ENCODE measurements around the gene LRCH4. TPM values are rescaled to one million over a fixed set of nuclear protein-coding genes. Genes with fewer than 3 reads are reported as not detected.

LRCH4 gene
- total and polyA plus RNA-seq, 2 donors = 44.0 to 423 TPM

GRCh38 chr7:100602889-100603725 is 17.2 kb upstream of the LRCH4 start:
- Histone ChIP-seq H3K4me1 (ENCODE audit: control insufficient read depth in 2 of 2, insufficient read depth in 2 of 2, low read length in 2 of 2) (peaks cover 11 to 31% of the 10 kb centered on the region in 2 donors), H3K36me3 (ENCODE audit: control insufficient read depth in 2 of 2, insufficient read depth in 2 of 2, low read length in 1 of 2) (no peaks in the 10 kb centered on the region), H3K27ac (ENCODE audit: low read depth in 1 of 2, low read length in 1 of 2) (peak overlapping the region; percentile 26 to 74), H3K4me3 (ENCODE audit: low read length in 2 of 2) (peak overlapping the region in 1 of 2 donors; percentile 54), H3K9me3 (ENCODE audit: control insufficient read depth in 2 of 2, insufficient read depth in 1 of 2, low read length in 1 of 2) (peaks cover 0 to 7% of the 10 kb centered on the region in 2 donors), H3K27me3 (ENCODE audit: control insufficient read depth in 2 of 2, insufficient read depth in 1 of 2, low read length in 1 of 2) (peaks cover 27 to 59% of the 10 kb centered on the region in 2 donors)
- DNase-seq (ENCODE audit: low read depth in 6 of 9, low spot score in 9 of 9) = no peak
- 89% methylated on average over 21 of the region's 21 CpGs for WGBS

- Histone ChIP-seq H3K27ac (ENCODE audit: low read depth in 1 of 2, low read length in 1 of 2) (no peak overlapping the region), H3K4me1 (ENCODE audit: control insufficient read depth in 2 of 2, insufficient read depth in 2 of 2, low read length in 2 of 2) (peaks cover 11 to 28% of the 10 kb centered on the region in 2 donors), H3K36me3 (ENCODE audit: control insufficient read depth in 2 of 2, insufficient read depth in 2 of 2, low read length in 1 of 2) (no peaks in the 10 kb centered on the region), H3K27me3 (ENCODE audit: control insufficient read depth in 2 of 2, insufficient read depth in 1 of 2, low read length in 1 of 2) (peaks cover 14 to 35% of the 10 kb centered on the region in 2 donors), H3K4me3 (ENCODE audit: low read length in 2 of 2) (no peak overlapping the region), H3K9me3 (ENCODE audit: control insufficient read depth in 2 of 2, insufficient read depth in 1 of 2, low read length in 1 of 2) (peaks cover 0 to 4% of the 10 kb centered on the region in 2 donors)
- DNase-seq (ENCODE audit: low read depth in 6 of 9, low spot score in 9 of 9) = no peak
- WGBS = 96% methylated on average over 9 of the region's 9 CpGs
Observed at GRCh38 chr7:100600730-100601038, 14.8 kb upstream of the LRCH4 start.

- Histone ChIP-seq H3K4me1 (ENCODE audit: control insufficient read depth in 2 of 2, insufficient read depth in 2 of 2, low read length in 2 of 2) (peaks cover 9 to 23% of the 10 kb centered on the region in 2 donors), H3K27ac (ENCODE audit: low read depth in 1 of 2, low read length in 1 of 2) (no peak overlapping the region), H3K36me3 (ENCODE audit: control insufficient read depth in 2 of 2, insufficient read depth in 2 of 2, low read length in 1 of 2) (no peaks in the 10 kb centered on the region), H3K27me3 (ENCODE audit: control insufficient read depth in 2 of 2, insufficient read depth in 1 of 2, low read length in 1 of 2) (peaks cover 8 to 29% of the 10 kb centered on the region in 2 donors), H3K9me3 (ENCODE audit: control insufficient read depth in 2 of 2, insufficient read depth in 1 of 2, low read length in 1 of 2) (peaks cover 0 to 4% of the 10 kb centered on the region in 2 donors), H3K4me3 (ENCODE audit: low read length in 2 of 2) (no peak overlapping the region)
- WGBS = 91% methylated on average over 18 of the region's 18 CpGs
- DNase-seq (ENCODE audit: low read depth in 6 of 9, low spot score in 9 of 9) = no peak
Observed at GRCh38 chr7:100599911-100600729, 14.2 kb upstream of the LRCH4 start.

GRCh38 chr7:100598425-100598824 is 12.5 kb upstream of the LRCH4 start:
- no peak for DNase-seq (ENCODE audit: low read depth in 6 of 9, low spot score in 9 of 9)
- no peaks in the 10 kb centered on the region for H3K9me3 ChIP-seq (ENCODE audit: control insufficient read depth in 2 of 2, insufficient read depth in 1 of 2, low read length in 1 of 2)
- H3K4me3 ChIP-seq (ENCODE audit: low read length in 2 of 2) = no peak overlapping the region
- no peaks in the 10 kb centered on the region for H3K36me3 ChIP-seq (ENCODE audit: control insufficient read depth in 2 of 2, insufficient read depth in 2 of 2, low read length in 1 of 2)
- peaks cover 0 to 7% of the 10 kb centered on the region in 2 donors for H3K4me1 ChIP-seq (ENCODE audit: control insufficient read depth in 2 of 2, insufficient read depth in 2 of 2, low read length in 2 of 2)
- no peak overlapping the region for H3K27ac ChIP-seq (ENCODE audit: low read depth in 1 of 2, low read length in 1 of 2)
- peaks cover 0 to 14% of the 10 kb centered on the region in 2 donors for H3K27me3 ChIP-seq (ENCODE audit: control insufficient read depth in 2 of 2, insufficient read depth in 1 of 2, low read length in 1 of 2)
- 91% methylated on average over 4 of the region's 4 CpGs for WGBS

GRCh38 chr7:100595188-100595587 is 9.3 kb upstream of the LRCH4 start:
- WGBS = 98% methylated on average over 7 of the region's 7 CpGs
- Histone ChIP-seq H3K4me3 (ENCODE audit: low read length in 2 of 2) (no peak overlapping the region), H3K9me3 (ENCODE audit: control insufficient read depth in 2 of 2, insufficient read depth in 1 of 2, low read length in 1 of 2) (no peaks in the 10 kb centered on the region), H3K27ac (ENCODE audit: low read depth in 1 of 2, low read length in 1 of 2) (no peak overlapping the region), H3K27me3 (ENCODE audit: control insufficient read depth in 2 of 2, insufficient read depth in 1 of 2, low read length in 1 of 2) (peaks cover 3 to 16% of the 10 kb centered on the region in 2 donors), H3K36me3 (ENCODE audit: control insufficient read depth in 2 of 2, insufficient read depth in 2 of 2, low read length in 1 of 2) (no peaks in the 10 kb centered on the region), H3K4me1 (ENCODE audit: control insufficient read depth in 2 of 2, insufficient read depth in 2 of 2, low read length in 2 of 2) (no peaks in the 10 kb centered on the region)
- DNase-seq (ENCODE audit: low read depth in 6 of 9, low spot score in 9 of 9) = no peak

- Histone ChIP-seq H3K4me3 (ENCODE audit: low read length in 2 of 2) (no peak overlapping the region), H3K27me3 (ENCODE audit: control insufficient read depth in 2 of 2, insufficient read depth in 1 of 2, low read length in 1 of 2) (peaks cover 4 to 35% of the 10 kb centered on the region in 2 donors), H3K4me1 (ENCODE audit: control insufficient read depth in 2 of 2, insufficient read depth in 2 of 2, low read length in 2 of 2) (peaks cover 0 to 8% of the 10 kb centered on the region in 2 donors), H3K36me3 (ENCODE audit: control insufficient read depth in 2 of 2, insufficient read depth in 2 of 2, low read length in 1 of 2) (no peaks in the 10 kb centered on the region), H3K27ac (ENCODE audit: low read depth in 1 of 2, low read length in 1 of 2) (no peak overlapping the region), H3K9me3 (ENCODE audit: control insufficient read depth in 2 of 2, insufficient read depth in 1 of 2, low read length in 1 of 2) (no peaks in the 10 kb centered on the region)
- 96% methylated on average over 17 of the region's 17 CpGs for WGBS
- DNase-seq (ENCODE audit: low read depth in 6 of 9, low spot score in 9 of 9) = no peak
Observed at GRCh38 chr7:100591596-100591995, 5.7 kb upstream of the LRCH4 start.

GRCh38 chr7:100590077-100590737 is 4.3 kb upstream of the LRCH4 start:
- Histone ChIP-seq H3K9me3 (ENCODE audit: control insufficient read depth in 2 of 2, insufficient read depth in 1 of 2, low read length in 1 of 2) (no peaks in the 10 kb centered on the region), H3K4me1 (ENCODE audit: control insufficient read depth in 2 of 2, insufficient read depth in 2 of 2, low read length in 2 of 2) (peaks cover 0 to 11% of the 10 kb centered on the region in 2 donors), H3K36me3 (ENCODE audit: control insufficient read depth in 2 of 2, insufficient read depth in 2 of 2, low read length in 1 of 2) (no peaks in the 10 kb centered on the region), H3K27ac (ENCODE audit: low read depth in 1 of 2, low read length in 1 of 2) (no peak overlapping the region), H3K4me3 (ENCODE audit: low read length in 2 of 2) (no peak overlapping the region), H3K27me3 (ENCODE audit: control insufficient read depth in 2 of 2, insufficient read depth in 1 of 2, low read length in 1 of 2) (peaks cover 4 to 35% of the 10 kb centered on the region in 2 donors)
- WGBS = 59% methylated on average over 20 of the region's 20 CpGs
- DNase-seq (ENCODE audit: low read depth in 6 of 9, low spot score in 9 of 9) = no peak

GRCh38 chr7:100589341-100589947 is 3.5 kb upstream of the LRCH4 start:
- Histone ChIP-seq H3K27ac (ENCODE audit: low read depth in 1 of 2, low read length in 1 of 2) (no peak overlapping the region), H3K4me1 (ENCODE audit: control insufficient read depth in 2 of 2, insufficient read depth in 2 of 2, low read length in 2 of 2) (peaks cover 2 to 19% of the 10 kb centered on the region in 2 donors), H3K27me3 (ENCODE audit: control insufficient read depth in 2 of 2, insufficient read depth in 1 of 2, low read length in 1 of 2) (peaks cover 4 to 35% of the 10 kb centered on the region in 2 donors), H3K4me3 (ENCODE audit: low read length in 2 of 2) (no peak overlapping the region), H3K9me3 (ENCODE audit: control insufficient read depth in 2 of 2, insufficient read depth in 1 of 2, low read length in 1 of 2) (no peaks in the 10 kb centered on the region), H3K36me3 (ENCODE audit: control insufficient read depth in 2 of 2, insufficient read depth in 2 of 2, low read length in 1 of 2) (no peaks in the 10 kb centered on the region)
- DNase-seq (ENCODE audit: low read depth in 6 of 9, low spot score in 9 of 9) = no peak
- 81% methylated on average over 7 of the region's 7 CpGs for WGBS

Measured in thymus (tissue), 11 donors.